HEK293T (cell line): Measurements from ENCODE around the gene TAS1R2.

Experiments used
- ARNT ChIP-seq: fragments of 450-650 bp; IDR thresholded peaks from 2 replicates; pipeline ENCODE4 v1.6.1; 2017; ENCODE audit warnings: mild to moderate bottlenecking
- BHLHE40 ChIP-seq: fragments of 450-650 bp; IDR thresholded peaks from 2 replicates; pipeline ENCODE4 v1.6.1; 2016; ENCODE audit warnings: mild to moderate bottlenecking, moderate library complexity, borderline replicate concordance
- CTBP1 ChIP-seq: fragments of 450-650 bp; IDR thresholded peaks from 2 replicates; pipeline ENCODE4 v1.6.1; 2016; ENCODE audit warnings: borderline replicate concordance
- ELF4 ChIP-seq: fragments of 450-650 bp; IDR thresholded peaks from 2 replicates; pipeline ENCODE4 v1.6.1; 2017; ENCODE audit warnings: antibody characterized with exemption

DNA sequence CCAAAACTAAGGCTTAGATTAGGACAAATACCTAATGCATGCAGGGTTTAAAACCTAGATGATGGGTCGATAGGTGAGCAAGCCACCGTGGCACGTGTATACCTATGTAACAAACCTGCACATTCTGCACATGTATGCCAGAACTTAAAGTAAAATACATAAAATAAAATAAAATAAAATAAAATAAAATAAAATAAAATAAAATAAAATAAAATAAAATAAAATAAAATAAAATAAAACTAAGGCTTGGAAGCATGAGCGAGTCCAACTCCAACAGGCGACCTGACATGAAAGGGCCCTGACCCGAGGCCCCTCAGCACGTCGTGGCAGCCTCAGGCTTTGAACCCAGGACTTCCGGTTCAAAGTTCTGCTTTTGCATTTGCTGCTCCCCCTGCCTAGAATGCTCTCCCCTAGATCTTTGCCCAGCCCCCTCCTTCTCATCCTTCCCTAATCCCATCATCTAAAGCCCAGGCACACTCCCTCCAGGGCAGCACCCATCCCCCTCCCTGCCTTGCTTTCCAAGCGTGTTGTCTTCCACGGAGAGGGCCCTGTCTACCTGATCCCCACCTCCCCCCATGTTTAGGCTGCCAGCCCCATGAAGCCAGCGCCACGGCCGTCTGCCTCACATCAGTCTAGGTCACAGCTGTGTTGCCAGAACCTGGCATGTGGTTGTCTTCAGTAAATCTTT, 64.3 kb downstream of the TAS1R2 start:
- TF ChIP-seq CTBP1 (no peak), ELF4 (no peak), BHLHE40 (no peak), ARNT (no peak)
